Measurements from ENCODE around the gene DNAJC6.
A peak's percentile ranks its signal among the peaks of the same experiment; 100 is the strongest.

The DNAJC6 gene

GRCh38 chr1:65409816-65410326 lies 100.5 kb downstream of the DNAJC6 start:
- no peak for DNase-seq

- no peak for DNase-seq
Observed at GRCh38 chr1:65412256-65412983, 103.1 kb downstream of the DNAJC6 start.

DNA sequence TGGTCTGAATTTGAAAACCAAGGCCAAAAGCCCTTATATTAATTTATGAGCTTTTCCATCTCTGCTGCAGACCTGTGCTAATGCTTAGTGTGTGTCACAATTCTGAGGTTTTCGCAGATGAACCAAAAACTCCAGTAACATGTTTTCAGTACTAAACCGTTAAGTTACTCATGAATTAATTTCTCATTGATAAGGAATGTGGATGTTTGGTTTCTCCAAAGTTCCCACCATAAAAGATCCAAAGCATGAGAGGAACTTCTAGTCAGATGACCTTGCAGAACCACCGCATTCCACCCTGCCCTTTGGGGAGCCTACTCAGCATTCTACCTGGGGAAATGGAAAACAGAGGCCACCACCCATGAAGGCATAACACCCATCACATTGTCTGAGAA lies 103.6 kb downstream of the DNAJC6 start:
- no peak for DNase-seq

DNA sequence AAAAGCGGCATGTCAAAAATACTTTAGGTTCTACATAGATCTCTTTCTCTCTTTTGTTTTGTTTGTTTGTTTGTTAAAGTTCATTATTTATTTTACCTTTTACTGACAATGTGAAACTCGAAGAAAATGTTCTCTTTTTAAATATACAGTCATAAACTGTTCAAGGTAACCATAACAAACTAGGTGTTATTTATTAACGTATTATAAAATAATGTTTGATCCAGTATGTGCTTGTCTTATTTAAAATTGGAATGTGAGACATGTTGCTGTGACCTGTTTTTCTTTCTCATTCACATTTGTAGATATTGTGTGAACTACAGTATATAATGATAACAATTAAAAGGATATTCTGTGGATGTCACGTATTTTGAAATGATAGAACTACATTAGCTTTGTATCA lies 105.2 kb downstream of the DNAJC6 start:
- no peak for DNase-seq

DNA sequence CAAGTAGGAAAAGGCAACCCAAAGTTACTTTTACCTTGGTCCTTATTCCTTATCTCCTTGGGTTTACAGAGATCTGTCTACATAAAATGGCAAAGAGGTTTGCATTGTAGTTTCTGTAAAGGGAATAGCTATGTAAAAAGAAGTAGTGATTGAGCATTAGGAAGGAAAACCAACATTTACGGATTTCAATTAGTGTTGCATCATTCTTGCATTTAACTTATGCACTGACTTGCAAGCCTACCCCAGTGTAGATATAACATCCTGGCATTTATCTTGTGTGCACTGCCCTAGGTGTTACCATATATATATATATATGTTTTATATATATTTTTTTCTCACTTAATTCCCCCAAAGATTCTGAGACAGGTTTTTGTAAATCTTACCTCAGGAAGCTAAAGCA lies 107.4 kb downstream of the DNAJC6 start:
- no peak for DNase-seq

GRCh38 chr1:65417729-65418128 lies 108.4 kb downstream of the DNAJC6 start:
- DNase-seq = no peak

GRCh38 chr1:65418522-65419185 lies 109.3 kb downstream of the DNAJC6 start:
- no peak for DNase-seq

DNA sequence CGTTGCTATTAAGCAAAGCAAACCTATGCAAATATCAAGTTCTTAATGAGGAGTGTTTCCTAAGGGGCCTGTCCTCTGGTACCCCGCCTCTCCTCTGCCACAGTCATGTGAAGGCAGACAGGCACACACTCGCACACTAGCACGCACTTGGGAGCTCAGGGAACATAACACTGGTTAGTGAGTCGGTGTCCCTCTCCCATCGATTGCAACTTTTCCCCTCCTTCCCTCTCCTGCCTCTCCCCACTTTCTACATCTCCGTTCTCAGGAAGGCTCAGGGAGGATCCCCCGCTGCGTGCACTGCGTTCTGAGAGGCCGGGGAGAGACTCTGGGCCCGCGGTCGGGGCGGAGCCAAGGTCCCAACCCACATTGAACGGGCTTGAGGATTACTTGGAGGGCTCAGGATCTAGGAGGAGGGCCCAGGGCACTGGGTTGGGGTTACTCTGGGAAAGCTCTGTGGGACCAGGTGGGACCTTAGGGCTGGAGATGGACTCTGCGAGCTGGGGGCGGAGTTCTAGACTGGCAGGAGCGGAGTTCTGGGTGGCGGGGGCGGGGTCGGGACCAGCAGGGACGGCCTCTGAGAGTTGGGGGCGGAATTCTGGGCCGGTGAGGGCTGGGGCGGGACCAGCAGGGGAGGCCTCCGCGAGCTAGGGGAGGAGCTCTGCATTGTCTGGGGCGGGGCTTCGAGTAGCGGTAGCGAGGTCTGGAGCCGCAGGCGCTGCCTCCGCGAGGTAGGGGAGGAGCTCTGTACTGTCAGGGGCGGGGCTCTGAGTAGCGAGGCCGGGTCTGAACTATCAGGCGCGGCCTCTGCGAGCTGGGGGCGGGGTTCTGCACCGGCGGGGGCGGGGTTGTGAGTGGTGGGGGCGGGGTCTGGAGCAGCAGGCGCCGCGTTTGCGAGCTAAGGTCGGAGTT lies 110.6 kb downstream of the DNAJC6 start:
- DNase-seq = peak; percentile 98

- no peak for DNase-seq
Observed at GRCh38 chr1:65420590-65421350, 111.4 kb downstream of the DNAJC6 start, which contains the start of the genes LEPR and LEPROT. TSS of gene LEPR (plus strand) at chr1:65420668. CDS start at chr1:65565566, 144,898 bp downstream. TSS of gene LEPROT (plus strand) at chr1:65420668. CDS start at chr1:65420725, 57 bp downstream.

DNA sequence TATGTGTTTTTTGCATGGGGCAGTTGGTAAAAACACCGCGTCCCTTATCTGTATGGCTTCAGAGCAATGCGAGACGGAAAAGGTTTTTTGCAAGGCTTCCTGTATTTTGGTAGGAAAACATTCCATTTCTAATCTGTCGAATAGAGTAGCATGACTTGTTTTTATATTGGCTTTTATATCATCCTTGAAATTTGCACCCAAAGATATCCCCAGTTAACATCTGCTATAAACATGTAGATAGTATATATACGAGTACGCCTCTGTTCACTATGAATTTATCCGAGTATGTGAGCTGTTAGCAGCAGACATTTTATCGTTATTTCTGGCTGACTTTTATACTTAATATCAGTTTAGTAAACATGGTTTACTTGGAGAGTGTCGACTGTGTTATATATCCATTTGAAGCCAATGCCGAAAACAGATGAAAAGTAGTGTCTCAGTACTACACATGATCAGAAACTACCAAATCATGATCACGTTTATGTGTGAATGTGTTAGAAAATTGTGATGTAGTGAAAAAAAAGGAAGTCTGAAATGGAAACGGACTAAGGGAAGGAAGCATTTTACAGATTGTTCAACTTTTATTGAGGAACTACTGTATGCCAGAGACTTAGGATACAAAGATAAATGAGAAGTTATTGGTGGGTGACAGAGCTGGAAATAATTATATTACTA lies 112.1 kb downstream of the DNAJC6 start:
- no peak for DNase-seq

- DNase-seq = no peak
Observed at GRCh38 chr1:65422241-65423203, 113.2 kb downstream of the DNAJC6 start.

GRCh38 chr1:65423884-65424572 lies 114.7 kb downstream of the DNAJC6 start:
- no peak for DNase-seq

DNA sequence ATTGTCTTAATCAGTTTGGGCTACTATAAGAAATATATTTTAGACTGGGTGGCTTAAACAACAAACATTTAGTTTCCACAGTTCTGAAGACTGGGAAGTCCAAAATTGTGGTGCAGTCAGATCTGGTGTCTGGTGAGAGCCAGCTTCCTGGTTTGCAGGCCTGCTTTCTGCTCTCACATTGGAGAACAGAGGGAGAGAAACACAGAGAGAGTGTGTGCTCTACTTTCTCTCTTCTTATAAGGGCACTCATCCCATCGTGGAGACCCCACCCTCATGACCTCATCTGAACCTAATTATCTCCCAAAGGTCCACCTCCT lies 115.2 kb downstream of the DNAJC6 start:
- no peak for DNase-seq

GRCh38 chr1:65425006-65425405 lies 115.7 kb downstream of the DNAJC6 start:
- no peak for DNase-seq

- no peak for DNase-seq
Observed at GRCh38 chr1:65425697-65426096, 116.4 kb downstream of the DNAJC6 start.

- DNase-seq = no peak
Observed at GRCh38 chr1:65429078-65429477, 119.7 kb downstream of the DNAJC6 start.

- no peak for DNase-seq
Observed at GRCh38 chr1:65429806-65430205, 120.5 kb downstream of the DNAJC6 start.

DNA sequence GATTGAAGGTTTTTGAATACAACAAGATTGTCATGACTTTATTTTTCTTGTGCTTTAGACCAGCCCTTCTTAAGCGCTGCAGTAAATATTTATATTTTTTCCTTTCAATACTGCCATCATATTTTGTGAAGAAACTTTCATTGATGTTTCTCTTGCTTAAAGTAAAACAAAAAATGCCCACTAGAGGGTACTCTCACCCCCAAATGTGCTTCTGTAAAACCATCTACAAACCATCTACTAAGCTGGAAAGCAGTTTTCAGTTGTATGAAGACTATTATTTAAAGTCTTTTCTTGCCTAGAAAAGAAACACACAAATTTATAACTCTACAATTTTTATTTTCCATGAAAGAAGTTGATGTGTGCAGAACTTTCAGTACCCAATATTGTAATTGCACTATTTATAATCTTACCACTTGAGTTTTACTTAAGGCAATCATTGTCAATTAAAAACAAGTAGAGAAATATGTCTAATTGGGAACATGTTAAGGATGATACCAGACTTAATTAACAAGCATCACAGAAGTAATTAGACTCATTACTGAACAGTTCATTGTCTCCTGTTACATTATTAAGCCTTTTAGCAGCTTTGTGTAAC lies 121.9 kb downstream of the DNAJC6 start:
- peak; percentile 82 for DNase-seq

DNA sequence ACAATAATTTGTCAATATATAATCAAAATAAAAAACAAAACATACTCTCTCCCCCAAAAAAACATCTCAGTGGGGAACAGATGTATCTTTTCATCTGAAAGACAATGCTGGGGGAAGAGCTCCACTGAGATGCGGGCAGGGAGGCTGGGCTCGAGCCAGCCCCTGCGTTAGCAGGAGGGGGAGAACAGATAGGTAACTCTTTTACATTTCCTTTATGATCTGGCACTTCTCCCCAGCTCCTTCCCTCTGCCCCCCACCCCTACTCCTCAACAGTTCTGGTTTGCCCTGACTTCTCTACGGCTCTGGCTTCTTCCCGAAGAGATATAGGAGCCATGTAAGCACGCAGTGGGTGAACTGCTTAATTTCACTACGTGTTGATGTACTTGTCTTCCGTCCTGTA lies 123.6 kb downstream of the DNAJC6 start:
- no peak for DNase-seq

- DNase-seq = no peak
Observed at GRCh38 chr1:65434255-65434654, 124.9 kb downstream of the DNAJC6 start.
